ENCODE measurements around the gene GFOD1. TPM values are rescaled to one million over a fixed set of nuclear protein-coding genes. Genes with fewer than 3 reads are reported as not detected.

GFOD1 gene
- total RNA-seq, 2 experiments from 2014 or later = 22.6 to 35.0 TPM

DNA sequence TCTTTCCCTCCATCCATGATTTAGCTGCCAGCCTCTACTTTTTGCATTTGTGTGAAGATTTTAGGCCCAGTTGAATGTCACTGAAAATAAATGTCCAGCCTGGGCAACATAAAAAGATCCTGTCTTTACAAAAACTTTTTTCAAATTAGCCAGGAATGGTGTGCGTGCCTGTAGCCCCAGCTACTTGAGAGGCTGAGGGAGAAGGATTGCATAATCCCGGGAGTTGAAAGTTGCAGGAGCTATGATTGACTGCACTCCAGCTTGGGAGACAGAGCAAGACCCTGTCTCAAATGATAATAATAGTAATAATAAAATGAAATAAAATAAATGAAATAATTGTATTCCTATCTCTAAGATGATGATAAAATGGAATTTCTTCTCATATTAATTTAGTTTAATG, 5.0 kb upstream of the GFOD1 start:
- Histone ChIP-seq H3K79me2 (ENCODE audit: insufficient read depth, low read depth, low read length) (no peaks in the 10 kb centered on the region), H4K20me1 (ENCODE audit: insufficient read depth, low read length) (no peaks in the 10 kb centered on the region), H3K27ac (ENCODE audit: low read depth, low read length, poor library complexity, severe bottlenecking) (no peak overlapping the region), H3K36me3 (ENCODE audit: insufficient read depth, low read length) (no peaks in the 10 kb centered on the region), H3K4me3 (ENCODE audit: low read depth, low read length, poor library complexity, severe bottlenecking) (no peak overlapping the region), H3K4me2 (ENCODE audit: low read length) (no peak overlapping the region), H3K9me2 (ENCODE audit: insufficient read depth, low read length) (no peaks in the 10 kb centered on the region), H2AFZ (ENCODE audit: low read length) (no peak overlapping the region), H3K9me3 (ENCODE audit: low read length) (no peaks in the 10 kb centered on the region), H3K4me1 (ENCODE audit: insufficient read depth, low read length, poor library complexity, severe bottlenecking) (peaks cover 13% of the 10 kb centered on the region)
- intact Hi-C loops (cut with micrococcal nuclease; ENCODE audit: unreplicated experiment) = no loop called here
- ChIA-PET CTCF (ENCODE audit: unreplicated experiment) (no interaction called here), POLR2A (interaction anchor here (0.7 kb wide), 1 partner anchor 190 kb away, joined by 3 read pairs; no protein-coding TSS in a partner anchor)
- DNase-seq (ENCODE audit: low spot score) = no peak
- no peak for TF ChIP-seq CTCF (conservative IDR thresholded peaks at IDR 0.05; ENCODE audit: low read length)
- TF ChIP-seq EZH2phosphoT487 (IDR thresholded peaks at IDR 0.05; ENCODE audit: borderline replicate concordance, low read depth, low read length) = no peak
- BruUV-seq (replicated peaks) = no TSS peak

DNA sequence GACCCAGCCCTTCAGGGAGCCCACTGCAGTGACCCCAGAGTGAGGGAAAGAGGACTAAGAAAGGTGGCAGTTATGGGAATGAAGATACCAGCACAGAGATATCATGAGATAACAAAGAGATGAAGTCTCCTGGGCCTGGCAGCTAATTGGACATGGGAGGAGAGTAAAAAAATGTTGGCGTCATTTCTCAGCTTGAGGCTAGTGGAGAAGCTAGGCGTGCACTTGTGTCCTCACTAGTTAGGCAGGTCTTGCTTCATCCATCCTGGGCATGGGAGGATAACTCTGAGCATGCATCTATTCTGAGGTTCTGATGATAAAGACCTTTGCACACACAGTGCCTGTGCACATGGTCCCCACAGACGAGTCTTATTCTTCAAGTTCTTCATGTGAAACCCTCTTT, 4.1 kb upstream of the GFOD1 start:
- no peak for TF ChIP-seq EZH2phosphoT487 (IDR thresholded peaks at IDR 0.05; ENCODE audit: borderline replicate concordance, low read depth, low read length)
- no peak for TF ChIP-seq CTCF (conservative IDR thresholded peaks at IDR 0.05; ENCODE audit: low read length)
- no peak overlapping the region for H3K27ac ChIP-seq (ENCODE audit: low read depth, low read length, poor library complexity, severe bottlenecking)
- no peak overlapping the region for H3K4me3 ChIP-seq (ENCODE audit: low read depth, low read length, poor library complexity, severe bottlenecking)
- ChIA-PET CTCF (ENCODE audit: unreplicated experiment) (no interaction called here), POLR2A (no interaction called here)
- peaks cover 13% of the 10 kb centered on the region for H3K4me1 ChIP-seq (ENCODE audit: insufficient read depth, low read length, poor library complexity, severe bottlenecking)
- no peak overlapping the region for H2AFZ ChIP-seq (ENCODE audit: low read length)
- intact Hi-C loops (cut with micrococcal nuclease; ENCODE audit: unreplicated experiment) = no loop called here
- H3K9me2 ChIP-seq (ENCODE audit: insufficient read depth, low read length) = no peaks in the 10 kb centered on the region
- no peak for DNase-seq (ENCODE audit: low spot score)
- no peaks in the 10 kb centered on the region for H3K9me3 ChIP-seq (ENCODE audit: low read length)
- H3K79me2 ChIP-seq (ENCODE audit: insufficient read depth, low read depth, low read length) = no peaks in the 10 kb centered on the region
- H3K4me2 ChIP-seq (ENCODE audit: low read length) = no peak overlapping the region
- no peaks in the 10 kb centered on the region for H3K36me3 ChIP-seq (ENCODE audit: insufficient read depth, low read length)
- no peaks in the 10 kb centered on the region for H4K20me1 ChIP-seq (ENCODE audit: insufficient read depth, low read length)
- BruUV-seq (replicated peaks) = no TSS peak

- H3K79me2 ChIP-seq (ENCODE audit: insufficient read depth, low read depth, low read length) = peaks cover 8% of the 10 kb centered on the region
Observed at GRCh38 chr6:13490402-13490801, 3.0 kb upstream of the GFOD1 start.

More at GRCh38 chr6:13490402-13490801, 3.0 kb upstream of the GFOD1 start:
- H3K36me3 ChIP-seq (ENCODE audit: insufficient read depth, low read length) = no peaks in the 10 kb centered on the region
- DNase-seq (ENCODE audit: low spot score) = no peak
- H4K20me1 ChIP-seq (ENCODE audit: insufficient read depth, low read length) = no peaks in the 10 kb centered on the region; the same call in 1 of the 2 replicates
- no peak overlapping the region for H3K4me2 ChIP-seq (ENCODE audit: low read length)
- POLR2A ChIA-PET = no interaction called here
- no peak overlapping the region for H2AFZ ChIP-seq (ENCODE audit: low read length)
- no peaks in the 10 kb centered on the region for H3K9me2 ChIP-seq (ENCODE audit: insufficient read depth, low read length)
- CTCF ChIA-PET (ENCODE audit: unreplicated experiment) = no interaction called here
- BruUV-seq (replicated peaks) = no TSS peak
- peaks cover 13% of the 10 kb centered on the region for H3K4me1 ChIP-seq (ENCODE audit: insufficient read depth, low read length, poor library complexity, severe bottlenecking)
- no peak for TF ChIP-seq CTCF (conservative IDR thresholded peaks at IDR 0.05; ENCODE audit: low read length)
- TF ChIP-seq EZH2phosphoT487 (IDR thresholded peaks at IDR 0.05; ENCODE audit: borderline replicate concordance, low read depth, low read length) = no peak
- no peaks in the 10 kb centered on the region for H3K9me3 ChIP-seq (ENCODE audit: low read length)
- H3K27ac ChIP-seq (ENCODE audit: low read depth, low read length, poor library complexity, severe bottlenecking) = no peak overlapping the region
- no peak overlapping the region for H3K4me3 ChIP-seq (ENCODE audit: low read depth, low read length, poor library complexity, severe bottlenecking)
- intact Hi-C loops (cut with micrococcal nuclease; ENCODE audit: unreplicated experiment) = no loop called here

All from OCI-LY7 (cell line).